Tibial nerve (tissue), 3 donors: ENCODE data around the gene TAS1R2.

ENCODE experiments used
- POLR2A ChIP-seq, 2 donors: fragments of 450-650 bp; IDR thresholded peaks; one replicate each; pipeline ENCODE4 v1.6.1; 2017; ENCODE audit warnings: antibody characterized with exemption in 2 of 2, mild to moderate bottlenecking in 2 of 2, moderate library complexity in 2 of 2
- TF ChIP-seq, protein P1 (sequence below), 5 experiments: fragments of 200-600 bp in 3 of 5; fragments of 450-650 bp in 2 of 5; sonication (generic) in 3 of 5; IDR thresholded peaks; one replicate each; pipeline ENCODE4 v1.5.1; 2016 to 2019; ENCODE audit warnings: antibody characterized with exemption in 5 of 5, mild to moderate bottlenecking in 3 of 5, moderate library complexity in 2 of 5

DNA sequence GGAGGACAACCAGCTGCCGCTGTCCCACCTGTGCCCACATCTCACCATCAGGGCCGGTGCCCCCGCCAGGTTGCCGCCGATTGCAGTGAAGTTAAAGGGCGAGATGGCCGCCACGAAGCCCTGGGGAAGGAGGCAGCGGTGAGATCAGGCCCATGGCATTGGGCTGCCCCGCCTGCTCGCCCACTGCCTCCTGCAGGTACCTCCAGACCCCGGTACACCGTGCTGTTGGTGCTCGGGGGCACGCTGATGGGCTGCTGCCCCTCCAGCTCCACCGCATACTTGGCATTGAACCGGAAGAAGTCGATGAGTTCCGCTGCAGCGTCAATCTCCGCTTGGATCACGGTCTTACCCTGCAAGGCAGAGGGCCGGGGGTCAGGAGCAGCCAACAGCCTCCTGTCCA lies 23.6 kb upstream of the TAS1R2 start:
- TF ChIP-seq POLR2A (IDR thresholded peaks at IDR 0.05): no peak
- TF ChIP-seq, protein P1, sequence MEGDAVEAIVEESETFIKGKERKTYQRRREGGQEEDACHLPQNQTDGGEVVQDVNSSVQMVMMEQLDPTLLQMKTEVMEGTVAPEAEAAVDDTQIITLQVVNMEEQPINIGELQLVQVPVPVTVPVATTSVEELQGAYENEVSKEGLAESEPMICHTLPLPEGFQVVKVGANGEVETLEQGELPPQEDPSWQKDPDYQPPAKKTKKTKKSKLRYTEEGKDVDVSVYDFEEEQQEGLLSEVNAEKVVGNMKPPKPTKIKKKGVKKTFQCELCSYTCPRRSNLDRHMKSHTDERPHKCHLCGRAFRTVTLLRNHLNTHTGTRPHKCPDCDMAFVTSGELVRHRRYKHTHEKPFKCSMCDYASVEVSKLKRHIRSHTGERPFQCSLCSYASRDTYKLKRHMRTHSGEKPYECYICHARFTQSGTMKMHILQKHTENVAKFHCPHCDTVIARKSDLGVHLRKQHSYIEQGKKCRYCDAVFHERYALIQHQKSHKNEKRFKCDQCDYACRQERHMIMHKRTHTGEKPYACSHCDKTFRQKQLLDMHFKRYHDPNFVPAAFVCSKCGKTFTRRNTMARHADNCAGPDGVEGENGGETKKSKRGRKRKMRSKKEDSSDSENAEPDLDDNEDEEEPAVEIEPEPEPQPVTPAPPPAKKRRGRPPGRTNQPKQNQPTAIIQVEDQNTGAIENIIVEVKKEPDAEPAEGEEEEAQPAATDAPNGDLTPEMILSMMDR (IDR thresholded peaks at IDR 0.05): no peak
